Endothelial cell of umbilical vein (primary cell): ENCODE measurements around the gene AGFG2. TPM values are rescaled to one million over a fixed set of nuclear protein-coding genes. Genes with fewer than 3 reads are reported as not detected.

ENCODE experiments used
- BruUV-seq: library from RNA; stranded (reverse); fragments of 400-500 nt; replicated peaks from 2 replicates; lab custom pipeline; 2021; lab: Mats Ljungman, UMichigan
- CTCF ChIA-PET: fragments of 300-600, 350-600 bp; sonication (Branson Sonifier 250); formaldehyde crosslinking; loops from one replicate; lab custom pipeline; 2021; ENCODE audit warnings: antibody characterized with exemption, inconsistent platforms; lab: Charles Lee
- POLR2A ChIA-PET: fragments of 300-600, 350-600 bp; sonication (Branson Sonifier 250); formaldehyde crosslinking; loops from one replicate; lab custom pipeline; 2021; ENCODE audit warnings: antibody characterized with exemption, inconsistent platforms; lab: Charles Lee
- DNase-seq: peaks from one replicate; pipeline ENCODE4 v3.0.0-alpha.2; 2011; ENCODE audit warnings: low read depth, low spot score
- FAIRE-seq: peaks from 2 replicates; lab custom pipeline; 2011; peaks lifted over from hg19 to GRCh38; lab: Jason Lieb, UNC
- H2AFZ ChIP-seq: 2 replicates; pipeline ENCODE4 v1.6.0; 2012; ENCODE audit warnings: low read depth, low read length, control low read depth, inconsistent platforms
- H3K27ac ChIP-seq: 2 replicates; pipeline ENCODE4 v1.5.1; 2011; ENCODE audit warnings: low read depth, mild to moderate bottlenecking, control low read depth, low read length, moderate library complexity; ENCODE audit not compliant: insufficient read depth
- H3K27me3 ChIP-seq, 2 experiments: 2 replicates each; pipeline versions ENCODE4 v1.6.0 to v1.6.1; 2011; ENCODE audit warnings: low read length in 2 of 2, mixed read lengths in 1 of 2; ENCODE audit not compliant: control insufficient read depth in 2 of 2, insufficient read depth in 2 of 2
- H3K36me3 ChIP-seq, 2 experiments: 2 replicates in 1 of 2; 3 replicates in 1 of 2; pipeline ENCODE4 v1.5.1; 2011; ENCODE audit warnings: low read length in 2 of 2, mild to moderate bottlenecking in 1 of 2, moderate library complexity in 1 of 2; ENCODE audit not compliant: control insufficient read depth in 2 of 2, insufficient read depth in 2 of 2; ENCODE audit errors: extremely low read depth in 1 of 2
- H3K4me1 ChIP-seq: 3 replicates; pipeline ENCODE4 v1.5.1; 2011; ENCODE audit warnings: mild to moderate bottlenecking, low read length; ENCODE audit not compliant: control insufficient read depth, insufficient read depth; ENCODE audit errors: extremely low read depth
- H3K4me2 ChIP-seq: 2 replicates; pipeline ENCODE4 v1.6.1; 2011; ENCODE audit warnings: low read length, control low read depth, mixed read lengths; ENCODE audit not compliant: insufficient read depth
- H3K4me3 ChIP-seq, 3 experiments: fragments of 200-600 bp in 1 of 3; sonication (generic), shearing (Covaris generic) in 1 of 3; replicated peaks in 1 of 3; 2 replicates each; pipeline ENCODE4 v1.5.1; 2011 to 2016; ENCODE audit warnings: control low read depth in 3 of 3, low read length in 3 of 3, mild to moderate bottlenecking in 2 of 3, inconsistent platforms in 1 of 3, low read depth in 1 of 3, moderate library complexity in 1 of 3; ENCODE audit not compliant: insufficient read depth in 1 of 3
- H3K79me2 ChIP-seq: 2 replicates; pipeline ENCODE4 v1.6.0; 2012; ENCODE audit warnings: low read length, inconsistent platforms; ENCODE audit not compliant: control insufficient read depth, insufficient read depth
- H3K9ac ChIP-seq: replicated peaks from 2 replicates; pipeline ENCODE3; 2011; ENCODE audit warnings: low read length, control low read depth; ENCODE audit not compliant: insufficient read depth; ENCODE audit errors: extremely low read depth
- H3K9me1 ChIP-seq: replicated peaks from 3 replicates; pipeline ENCODE4 v1.6.0; 2011; ENCODE audit warnings: mild to moderate bottlenecking, low read length; ENCODE audit not compliant: control insufficient read depth, insufficient read depth; ENCODE audit errors: extremely low read depth
- H3K9me3 ChIP-seq: replicated peaks from 2 replicates; pipeline ENCODE4 v1.5.1; 2012; ENCODE audit warnings: low read length, inconsistent platforms; ENCODE audit not compliant: control insufficient read depth, insufficient read depth
- H4K20me1 ChIP-seq: replicated peaks from 2 replicates; pipeline ENCODE3; 2011; ENCODE audit warnings: mild to moderate bottlenecking, low read length; ENCODE audit not compliant: control insufficient read depth, insufficient read depth; ENCODE audit errors: extremely low read depth
- CTCF ChIP-seq, 2 donors: IDR thresholded peaks; 1 replicate in 1 of 2; 2 replicates in 1 of 2; pipeline ENCODE4 v1.5.1; 2011; ENCODE audit warnings: low read length in 2 of 2, mild to moderate bottlenecking in 2 of 2, moderate library complexity in 2 of 2, control low read depth in 1 of 2, inconsistent platforms in 1 of 2, low read depth in 1 of 2; ENCODE audit not compliant: insufficient read depth in 1 of 2; ENCODE audit errors: extremely low read depth in 1 of 2
- EZH2 ChIP-seq: IDR thresholded peaks from 2 replicates; pipeline ENCODE4 v1.6.1; 2012; ENCODE audit warnings: borderline replicate concordance, low read depth, mild to moderate bottlenecking, moderate library complexity, low read length, inconsistent platforms; ENCODE audit not compliant: severe bottlenecking
- FOS ChIP-seq: IDR thresholded peaks from 2 replicates; pipeline ENCODE4 v1.6.1; 2011; ENCODE audit warnings: mild to moderate bottlenecking, low read length, moderate library complexity, borderline replicate concordance; ENCODE audit not compliant: insufficient read depth
- GATA2 ChIP-seq: IDR thresholded peaks from 2 replicates; pipeline ENCODE4 v1.7.0; 2011; ENCODE audit warnings: low read depth, mild to moderate bottlenecking, moderate library complexity, mixed read lengths, low read length; ENCODE audit not compliant: insufficient read length, insufficient read depth
- JUN ChIP-seq: IDR thresholded peaks from 2 replicates; pipeline ENCODE4 v1.6.1; 2011; ENCODE audit warnings: borderline replicate concordance, low read depth; ENCODE audit not compliant: insufficient read length, insufficient read depth
- MAX ChIP-seq: IDR thresholded peaks from 2 replicates; pipeline ENCODE4 v1.6.1; 2011; ENCODE audit not compliant: insufficient read depth, insufficient read length
- MYC ChIP-seq: IDR thresholded peaks from one replicate; pipeline ENCODE4 v1.6.1; 2011; ENCODE audit warnings: mild to moderate bottlenecking, low read depth, low read length
- POLR2A ChIP-seq: IDR thresholded peaks from 2 replicates; pipeline ENCODE4 v1.6.1; 2012; ENCODE audit warnings: low read depth, mild to moderate bottlenecking, control low read depth, low read length
- POLR2AphosphoS5 ChIP-seq: IDR thresholded peaks from 2 replicates; pipeline ENCODE4 v1.6.1; 2012; ENCODE audit warnings: low read depth, mild to moderate bottlenecking, control low read depth, low read length, moderate library complexity; ENCODE audit not compliant: insufficient read depth
- dilution Hi-C: fragments of 300-500 bp; cut with MboI; formaldehyde crosslinking; loops from one replicate; pipeline ENCODE4 v1.15.0; 2019; ENCODE audit warnings: low sequenced_read_pairs; ENCODE audit not compliant: extremely low pct_ligation_motif_present
- intact Hi-C: fragments of 100-400 bp; cut with micrococcal nuclease; formaldehyde crosslinking; loops from one replicate; pipeline ENCODE4 v1.10.0; 2022
- polyA plus RNA-seq, 4 experiments: library from polyadenylated mRNA; depleted of rRNA in 3 of 4; stranded (reverse) in 3 of 4; unstranded in 1 of 4; fragments of >200 nt; gene quantifications; 2 replicates each; pipeline versions ENCODE4 v1.2.1 to v1.2.3, GENCODE V29; 2011 to 2012; ENCODE audit warnings: missing spikeins in 1 of 4
- total RNA-seq: library from RNA; stranded (reverse); gene quantifications from 2 replicates; pipeline ENCODE4 v1.2.3, GENCODE V29; 2021

Gene AGFG2
- total and polyA plus RNA-seq, 2 donors (not counting 3 experiments of a cell fraction or from before 2014, with no cell fraction given) = 33.6 to 44.6 TPM

DNA sequence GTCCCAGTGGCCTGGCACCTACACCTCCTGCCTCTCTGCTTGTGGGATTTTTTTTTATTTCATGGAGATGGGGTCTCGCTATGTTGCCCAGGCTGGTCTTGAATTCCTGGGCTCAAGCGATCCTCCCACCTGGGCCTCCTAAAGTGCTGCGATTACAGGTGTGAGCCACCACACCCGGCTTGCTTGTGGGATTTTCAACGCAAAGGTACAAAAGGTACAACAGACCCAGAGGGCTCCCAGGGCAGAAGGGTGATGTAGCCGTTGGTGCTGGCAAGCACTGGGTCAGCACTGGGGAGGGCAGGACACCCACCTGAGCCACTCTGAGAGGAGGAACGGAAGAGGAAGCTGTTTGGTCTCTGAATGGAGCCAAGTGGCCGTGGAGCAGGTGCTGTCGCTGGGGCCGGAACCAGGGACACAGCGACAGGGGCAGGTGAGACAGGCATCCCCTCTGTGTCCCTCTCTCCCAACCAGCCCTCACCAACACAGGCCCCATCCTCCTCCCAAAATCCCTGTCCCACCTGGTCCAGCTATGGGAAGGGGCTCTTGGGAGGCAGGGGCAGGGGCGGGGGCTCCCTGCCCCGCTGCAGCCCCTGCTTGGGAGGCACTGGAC, 37.5 kb downstream of the AGFG2 start:
- Histone ChIP-seq H3K4me2 (no peak overlapping the region), H4K20me1 (no peaks in the 10 kb centered on the region), H3K4me1 (no peaks in the 10 kb centered on the region), H3K79me2 (no peaks in the 10 kb centered on the region), H3K36me3 (peaks cover 9 to 49% of the 10 kb centered on the region in 2 experiments), H3K27me3 (no peaks in the 10 kb centered on the region), H2AFZ (no peak overlapping the region), H3K27ac (no peak overlapping the region), H3K4me3 (no peak overlapping the region), H3K9me1 (no peaks in the 10 kb centered on the region), H3K9me3 (no peaks in the 10 kb centered on the region), H3K9ac (no peak overlapping the region)
- FAIRE-seq (no peak), DNase-seq (no peak)
- ChIA-PET POLR2A (interaction anchor here (1.7 kb wide), 1 partner anchor 9 kb away, joined by 6 read pairs; the partner anchor contains the start of genes FBXO24 and LRCH4), CTCF (interaction anchor here (1.5 kb wide), 1 partner anchor 117 kb away, joined by 3 read pairs; no protein-coding TSS in a partner anchor)
- no TSS peak for BruUV-seq
- dilution Hi-C loops (no loop called here), intact Hi-C loops (no loop called here)
- no peak for TF ChIP-seq JUN
- TF ChIP-seq POLR2A = no peak
- TF ChIP-seq EZH2 = no peak
- no peak for TF ChIP-seq POLR2AphosphoS5
- TF ChIP-seq CTCF (IDR thresholded peaks at IDR 0.05; ENCODE audit: extremely low read depth in 1 of 2, insufficient read depth in 1 of 2, low read depth in 1 of 2, low read length in 2 of 2) = no peak
- TF ChIP-seq GATA2 = no peak
- no peak for TF ChIP-seq MAX
- no peak for TF ChIP-seq MYC
- TF ChIP-seq FOS = no peak
